Activated T-cell treated with anti-CD3 and anti-CD28 coated beads, Interleukin-2, amount 50 U/mL, for 4 hours (primary cell): Measurements from ENCODE around the gene ANKZF1. TPM values are rescaled to one million over a fixed set of nuclear protein-coding genes. Genes with fewer than 3 reads are reported as not detected.
"Not testable (repeated sequence)": the region's sequence is repeated elsewhere in the genome, so short reads cannot be mapped to it uniquely, and the experiment has no call there.

ENCODE experiments used
- ATAC-seq, 2 donors: fragments of 200-7000 bp; cut with Tn5 transposase; one replicate each; pipeline ENCODE4 v1.10.0; 2021
- DNase-seq: peaks from one replicate; pipeline ENCODE4 v3.0.0-alpha.2; 2020
- H3K27me3 Mint-ChIP-seq: one replicate; pipeline ENCODE4 v1.8.0; 2021; ENCODE audit warnings: low read depth, mixed read lengths
- H3K36me3 Mint-ChIP-seq: one replicate; pipeline ENCODE4 v1.8.0; 2022; ENCODE audit warnings: mixed read lengths; ENCODE audit not compliant: insufficient read depth
- H3K4me1 Mint-ChIP-seq: one replicate; pipeline ENCODE4 v1.8.0; 2021; ENCODE audit warnings: low read depth, mixed read lengths
- H3K4me3 Mint-ChIP-seq: one replicate; pipeline ENCODE4 v1.8.0; 2021; ENCODE audit warnings: mild to moderate bottlenecking, moderate library complexity, mixed read lengths
- H3K9me3 Mint-ChIP-seq: one replicate; pipeline ENCODE4 v1.8.0; 2021; ENCODE audit warnings: mixed read lengths
- total RNA-seq, 3 donors: library from RNA; stranded (reverse); gene quantifications; one replicate each; pipeline ENCODE4 v1.2.1, GENCODE V29; 2021

The ANKZF1 gene
- total RNA-seq, 3 donors from 2014 or later: 40.8 to 52.1 (median 45.5) TPM

DNA sequence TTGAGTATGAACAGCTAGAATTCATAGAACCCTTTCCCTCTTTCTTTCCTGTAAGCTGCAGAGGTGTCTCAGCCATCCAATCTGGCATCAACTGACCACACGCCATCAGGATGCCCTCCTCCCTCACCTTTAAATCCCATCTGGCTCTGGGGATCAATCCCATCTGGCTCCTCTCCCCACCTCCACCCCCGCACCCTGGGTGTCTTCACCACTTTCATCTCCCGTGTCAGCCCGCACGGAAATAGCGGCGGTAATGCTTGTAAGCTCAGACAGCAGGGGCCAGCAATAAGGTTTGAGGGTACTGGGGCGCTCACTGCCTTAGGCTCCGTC, 22.9 kb downstream of the ANKZF1 start:
- DNase-seq (peak; percentile 34), ATAC-seq (no peak)
- no peaks in the 10 kb centered on the region for H3K9me3 Mint-ChIP-seq
- peak overlapping the region; percentile 86 for H3K4me3 Mint-ChIP-seq
- H3K27me3 Mint-ChIP-seq: no peaks in the 10 kb centered on the region
- H3K36me3 Mint-ChIP-seq: peaks cover 30% of the 10 kb centered on the region
- peaks cover 64% of the 10 kb centered on the region for H3K4me1 Mint-ChIP-seq

DNA sequence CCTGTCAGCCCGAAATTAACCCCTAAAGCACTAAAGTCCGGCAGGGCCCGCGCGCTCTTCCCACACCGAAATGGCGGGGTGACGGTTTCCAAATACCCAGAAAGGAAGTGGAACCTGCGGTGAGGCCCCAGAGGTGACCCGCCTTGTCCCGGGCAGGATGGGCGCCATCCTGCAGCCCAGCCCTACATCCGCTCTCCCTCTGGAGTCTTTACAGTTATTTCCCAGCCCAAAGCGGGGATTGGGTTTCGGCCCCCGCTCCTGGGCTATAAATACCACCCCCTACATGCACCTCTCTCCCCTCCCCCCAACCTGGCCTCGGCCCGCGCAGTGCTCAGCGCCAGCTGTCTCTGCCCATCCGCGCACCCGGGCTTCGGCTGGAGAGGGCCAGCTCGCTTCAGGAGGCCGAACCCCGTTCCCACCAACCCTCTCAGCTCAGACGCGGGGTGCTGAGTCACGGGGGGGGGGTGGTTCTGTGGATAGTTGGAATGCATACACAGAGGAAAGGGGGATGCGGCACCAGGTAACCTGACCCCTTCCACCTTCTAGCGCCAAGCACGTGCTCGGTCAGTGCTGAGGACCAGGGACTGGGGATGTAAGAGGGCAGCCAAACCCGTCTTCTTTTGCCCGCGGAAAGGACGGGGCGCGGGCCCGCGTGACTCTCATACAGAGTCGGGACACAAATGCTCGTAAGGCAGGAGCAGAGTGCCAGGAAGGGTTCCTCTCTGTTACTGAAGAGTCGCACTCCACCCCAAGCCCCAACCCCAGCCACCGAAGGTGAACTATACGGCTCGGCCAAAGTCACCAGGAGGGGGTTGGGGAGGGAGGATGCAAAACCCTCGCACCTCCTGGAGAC, 23.5 kb downstream of the ANKZF1 start, which contains the start of gene TUBA4B:
Gene TUBA4B (plus strand): TSS at position 344 of the 853 bp plus-strand sequence. CDS start 165 bp downstream, at position 509.
- H3K27me3 Mint-ChIP-seq: no peaks in the 10 kb centered on the region
- H3K9me3 Mint-ChIP-seq: no peaks in the 10 kb centered on the region
- DNase-seq (peak; percentile 36), ATAC-seq (peak; percentile 15 to 16)
- H3K36me3 Mint-ChIP-seq: peaks cover 29% of the 10 kb centered on the region
- peaks cover 59% of the 10 kb centered on the region for H3K4me1 Mint-ChIP-seq
- peak within 1 kb of the TSS; percentile 86 for H3K4me3 Mint-ChIP-seq

DNA sequence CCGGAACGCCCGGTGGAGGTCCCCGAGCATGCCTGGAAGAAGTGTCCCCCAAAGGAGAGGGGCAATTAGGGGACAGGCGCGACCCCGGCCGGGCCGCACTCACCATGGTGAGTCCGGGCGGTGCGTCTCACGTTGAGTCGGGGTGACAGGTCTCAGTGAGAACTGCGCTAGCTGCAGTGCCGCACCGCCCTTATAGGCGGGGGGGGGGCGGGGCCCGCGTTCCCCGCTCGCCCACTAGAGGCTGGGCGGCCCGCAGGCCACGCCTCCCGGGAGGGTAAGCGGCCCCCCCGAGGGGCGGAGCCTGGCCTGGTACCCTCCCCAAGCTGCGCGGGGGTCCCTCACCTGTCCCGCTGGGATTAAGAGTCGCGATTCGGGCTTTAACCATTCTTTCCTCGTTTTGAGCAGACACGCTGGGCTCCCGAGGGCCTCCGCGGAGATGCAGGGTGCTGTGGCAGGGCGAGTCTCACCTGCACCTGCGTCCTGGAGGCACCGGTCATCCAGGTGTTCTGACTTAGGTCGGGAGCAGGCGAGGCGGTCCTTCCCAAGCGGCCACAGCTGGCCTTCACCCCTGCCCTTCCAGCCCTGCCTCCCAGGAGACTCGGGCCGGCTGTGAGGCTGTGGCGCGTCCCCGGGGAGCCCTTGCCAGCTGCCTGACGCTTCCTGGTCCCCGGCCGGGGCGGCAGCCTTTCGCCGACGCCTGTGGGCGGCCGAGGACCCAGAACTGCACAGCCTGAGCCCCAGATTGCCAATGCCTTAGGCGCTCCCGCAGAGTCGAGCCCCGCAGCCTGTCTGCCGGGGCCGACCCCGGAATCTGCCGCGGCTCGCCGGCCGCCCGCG, 24.4 kb downstream of the ANKZF1 start, which contains the start of gene TUBA4A:
Gene TUBA4A (minus strand): TSS at position 166 of the 837 bp plus-strand sequence. CDS start 60 bp downstream, at position 106.
- ATAC-seq: peak; percentile 78 to 82
- H3K36me3 Mint-ChIP-seq: peaks cover 23% of the 10 kb centered on the region
- peak; percentile 89 for DNase-seq
- peak within 1 kb of the TSS; percentile 86 for H3K4me3 Mint-ChIP-seq
- H3K27me3 Mint-ChIP-seq: no peaks in the 10 kb centered on the region
- H3K4me1 Mint-ChIP-seq: peaks cover 50% of the 10 kb centered on the region
- H3K9me3 Mint-ChIP-seq: no peaks in the 10 kb centered on the region

DNA sequence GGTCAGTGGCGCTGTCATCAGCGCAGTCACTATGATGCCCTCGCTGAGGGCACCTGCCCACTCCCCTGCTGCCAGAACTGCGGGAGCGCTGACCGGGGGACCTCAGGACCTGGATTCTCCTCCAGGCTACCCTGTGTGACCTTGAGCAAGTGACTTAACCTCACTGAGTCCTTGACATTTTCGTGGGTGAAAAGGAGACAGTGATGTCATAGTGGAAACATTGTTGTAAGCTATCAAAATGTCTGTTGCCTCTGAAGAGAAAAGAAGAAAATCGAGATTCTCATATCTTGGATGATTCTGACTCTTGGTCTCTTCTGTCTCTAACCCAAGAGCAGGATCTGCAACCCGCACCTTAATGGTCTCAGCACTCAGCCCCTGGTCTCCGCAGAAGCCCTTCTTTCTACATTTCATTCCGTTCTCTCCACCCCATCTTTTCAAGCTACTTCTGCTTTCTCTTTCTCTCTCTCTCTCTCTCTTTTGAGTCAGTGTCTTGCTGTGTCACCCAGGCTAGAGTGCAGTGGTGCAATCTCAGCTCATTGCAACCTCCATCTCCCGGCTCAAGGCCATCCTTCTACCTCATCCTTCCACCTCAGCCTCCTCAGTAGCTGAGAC, 25.1 kb downstream of the ANKZF1 start:
- H3K4me3 Mint-ChIP-seq: peak overlapping the region; percentile 86
- DNase-seq: peak; percentile 37
- no peaks in the 10 kb centered on the region for H3K27me3 Mint-ChIP-seq
- ATAC-seq: peak; percentile 51 to 60
- peaks cover 20% of the 10 kb centered on the region for H3K36me3 Mint-ChIP-seq
- H3K9me3 Mint-ChIP-seq: no peaks in the 10 kb centered on the region
- peaks cover 43% of the 10 kb centered on the region for H3K4me1 Mint-ChIP-seq

DNA sequence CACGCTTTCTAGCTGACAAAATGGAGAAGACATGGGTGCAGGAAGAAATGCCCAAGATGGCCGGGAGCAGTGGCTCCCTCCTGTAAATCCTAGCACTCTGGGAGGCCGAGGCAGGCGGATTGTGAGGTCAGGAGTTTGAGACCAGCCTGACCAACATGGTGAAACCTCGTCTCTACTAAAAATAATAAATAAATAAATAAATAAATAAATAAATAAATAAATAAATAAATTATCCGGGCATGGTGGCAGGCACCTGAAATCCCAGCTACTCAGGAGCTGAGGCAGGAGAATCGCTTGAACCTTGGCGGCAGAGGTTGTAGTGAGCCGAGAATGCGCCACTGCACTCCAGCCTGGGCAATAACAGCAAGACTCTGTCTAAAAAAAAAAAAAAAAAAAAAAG, 29.3 kb downstream of the ANKZF1 start:
- not testable (repeated sequence) for DNase-seq, H3K27me3 Mint-ChIP-seq, H3K9me3 Mint-ChIP-seq, H3K4me3 Mint-ChIP-seq, H3K36me3 Mint-ChIP-seq, ATAC-seq
- peaks cover 14% of the 10 kb centered on the region for H3K4me1 Mint-ChIP-seq

DNA sequence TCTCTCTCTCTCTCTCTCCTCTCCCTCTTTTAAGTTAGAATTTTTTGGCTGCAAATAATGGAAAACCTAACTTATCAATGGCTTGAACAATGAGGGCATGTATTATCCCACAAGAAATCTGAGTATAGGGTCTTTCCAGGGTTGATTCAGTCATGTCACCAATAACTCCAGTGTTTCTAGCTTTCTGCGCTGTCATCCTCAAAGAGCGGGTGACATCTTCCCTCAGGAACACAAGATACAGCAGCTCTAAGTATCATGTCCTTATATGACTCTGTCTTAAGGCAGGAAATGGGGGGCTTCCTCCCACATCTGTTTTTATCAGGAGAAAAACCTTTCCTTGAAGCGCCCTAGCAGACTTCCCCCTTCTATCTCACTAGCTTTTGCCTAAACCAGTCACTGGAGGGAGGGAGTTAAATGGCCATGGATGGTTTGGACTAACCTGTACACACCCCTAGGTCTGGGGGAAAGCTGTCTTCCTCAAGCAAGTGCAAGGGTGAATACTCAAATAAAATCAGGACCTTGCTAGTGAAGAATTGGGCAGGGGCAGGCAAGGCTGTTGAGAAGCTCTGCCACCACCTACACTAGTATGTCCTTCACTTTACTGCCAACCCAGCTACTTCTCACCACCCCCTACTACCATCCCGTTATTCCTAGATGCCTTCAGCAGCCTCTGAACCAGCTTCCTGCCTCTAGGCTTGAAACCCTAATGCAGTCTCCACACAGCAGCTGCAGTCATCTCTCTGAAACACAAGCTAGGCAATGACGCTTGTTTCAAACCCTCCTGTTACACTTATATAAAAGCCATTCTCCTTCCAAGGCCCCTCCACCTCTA, 31.6 kb downstream of the ANKZF1 start:
- ATAC-seq (no peak), DNase-seq (no peak)
- Mint-ChIP-seq H3K9me3 (no peaks in the 10 kb centered on the region), H3K4me3 (no peak overlapping the region), H3K36me3 (no peaks in the 10 kb centered on the region), H3K27me3 (no peaks in the 10 kb centered on the region), H3K4me1 (no peaks in the 10 kb centered on the region)

DNA sequence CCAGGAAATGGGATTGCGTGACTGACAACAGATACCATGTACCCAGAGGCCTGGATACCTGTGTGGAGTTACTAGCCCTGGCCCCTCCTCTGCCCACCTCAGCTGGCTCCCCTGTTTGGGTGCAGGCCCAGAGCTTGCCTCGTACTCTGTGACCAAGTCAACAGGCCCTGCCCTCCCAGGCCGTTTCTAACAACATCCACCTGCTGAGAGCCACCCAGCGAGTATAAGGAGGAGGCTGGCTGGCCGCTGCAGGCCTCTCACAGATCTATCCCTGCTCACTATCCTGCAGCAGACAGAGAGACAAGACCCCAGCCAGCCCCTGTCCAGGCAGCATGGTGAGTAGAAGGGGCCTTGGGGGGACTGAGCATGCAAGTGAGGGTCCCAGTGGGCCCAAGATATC, 36.6 kb downstream of the ANKZF1 start:
- H3K27me3 Mint-ChIP-seq: no peaks in the 10 kb centered on the region

DNA sequence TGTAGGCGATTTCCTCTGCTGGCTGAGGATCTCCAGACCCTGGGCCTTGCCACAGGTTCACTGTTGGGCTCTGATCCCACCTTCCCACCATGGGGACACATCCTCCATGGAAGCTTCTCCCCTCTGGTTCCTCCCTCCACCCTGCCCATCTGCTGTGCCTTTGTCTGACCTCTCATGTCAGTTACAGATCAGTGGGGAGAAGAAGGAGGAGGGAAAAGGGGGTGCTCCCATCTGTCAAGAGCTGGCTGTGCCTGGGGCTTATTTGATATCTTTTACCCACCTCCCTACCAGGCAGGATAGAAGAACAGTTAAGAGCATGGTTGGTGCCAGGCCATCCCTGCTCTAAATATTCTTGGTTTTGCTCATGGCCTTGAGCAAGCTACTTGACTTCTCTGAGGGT, 37.3 kb downstream of the ANKZF1 start:
- no peaks in the 10 kb centered on the region for H3K9me3 Mint-ChIP-seq

More for the DNA sequence above, 36.6 kb downstream of the ANKZF1 start:
- ATAC-seq (no peak), DNase-seq (no peak)
- Mint-ChIP-seq H3K4me3 (no peak overlapping the region), H3K36me3 (no peaks in the 10 kb centered on the region), H3K4me1 (no peaks in the 10 kb centered on the region), H3K9me3 (no peaks in the 10 kb centered on the region)

DNA sequence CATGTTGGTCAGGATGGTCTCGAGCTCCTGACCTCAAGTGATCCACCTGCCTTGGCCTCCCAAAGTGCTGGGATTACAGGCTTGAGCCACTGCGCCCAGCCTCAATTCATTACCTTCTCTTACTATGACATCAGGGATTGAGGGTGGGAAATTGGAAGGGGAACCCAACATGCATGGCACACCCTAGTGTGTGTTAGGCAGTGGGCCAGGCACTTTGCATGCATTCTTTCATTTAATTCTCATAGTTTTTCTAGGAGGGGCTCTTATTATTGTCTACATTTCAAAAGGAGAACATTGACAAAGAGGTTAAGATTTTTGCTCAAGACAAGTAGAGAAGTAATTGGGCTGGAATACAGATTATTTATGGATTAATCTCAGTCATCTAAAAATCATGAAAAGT, 38.7 kb downstream of the ANKZF1 start:
- no peak for ATAC-seq
- Mint-ChIP-seq H3K27me3 (no peaks in the 10 kb centered on the region), H3K4me3 (no peak overlapping the region), H3K9me3 (no peaks in the 10 kb centered on the region), H3K4me1 (no peaks in the 10 kb centered on the region), H3K36me3 (no peaks in the 10 kb centered on the region)
- no peak for DNase-seq

More for the DNA sequence above, 37.3 kb downstream of the ANKZF1 start:
- Mint-ChIP-seq H3K27me3 (no peaks in the 10 kb centered on the region), H3K36me3 (no peaks in the 10 kb centered on the region), H3K4me1 (no peaks in the 10 kb centered on the region), H3K4me3 (no peak overlapping the region)
- no peak for DNase-seq
- ATAC-seq: no peak

DNA sequence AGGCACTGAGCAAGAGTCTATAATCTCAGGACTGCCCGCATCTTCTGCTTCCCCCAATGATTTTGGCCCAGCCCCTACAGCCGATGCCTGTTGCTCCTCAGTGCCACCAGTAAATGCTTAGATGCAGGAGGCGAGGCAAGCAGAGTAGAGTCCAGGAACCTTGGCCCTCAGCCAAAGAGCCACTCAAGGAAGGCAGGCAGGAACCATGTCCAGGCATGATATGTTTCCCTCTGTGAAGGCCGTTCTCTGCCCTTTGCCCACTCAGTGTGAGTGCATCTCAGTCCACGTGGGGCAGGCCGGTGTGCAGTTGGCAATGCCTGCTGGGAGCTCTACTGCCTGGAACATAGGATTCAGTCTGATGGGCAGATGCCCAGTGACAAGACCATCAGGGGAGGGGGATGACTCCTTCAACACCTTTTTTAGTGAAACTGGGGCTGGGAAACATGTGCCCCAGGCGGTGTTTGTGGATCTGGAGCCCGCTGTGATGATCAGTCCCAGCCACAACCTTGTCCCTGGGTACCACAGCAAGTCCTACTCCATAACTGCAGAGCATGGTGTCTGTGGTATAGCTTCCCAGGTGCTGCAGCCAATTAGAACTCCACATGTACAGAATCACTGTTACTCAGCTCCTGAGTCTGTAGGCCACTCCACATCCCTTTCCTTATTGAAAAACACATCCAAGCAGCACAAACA, 39.9 kb downstream of the ANKZF1 start:
- ATAC-seq (no peak), DNase-seq (no peak)
- Mint-ChIP-seq H3K9me3 (no peaks in the 10 kb centered on the region), H3K4me3 (no peak overlapping the region), H3K27me3 (no peaks in the 10 kb centered on the region), H3K36me3 (no peaks in the 10 kb centered on the region), H3K4me1 (no peaks in the 10 kb centered on the region)

DNA sequence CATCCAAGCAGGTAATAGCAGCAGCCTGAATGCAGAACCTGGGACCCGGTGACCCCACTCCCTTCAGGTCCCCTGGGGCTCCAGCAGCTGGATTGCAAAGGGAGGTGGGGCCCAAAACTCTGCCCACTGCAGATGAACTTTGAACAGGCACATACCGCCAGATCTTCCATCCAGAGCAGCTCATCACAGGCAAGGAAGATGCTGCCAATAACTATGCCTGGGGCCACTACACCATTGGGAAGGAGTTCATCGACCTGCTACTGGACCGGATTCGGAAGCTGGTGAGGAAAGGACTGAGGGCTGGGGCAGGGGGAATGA, 40.4 kb downstream of the ANKZF1 start:
- H3K27me3 Mint-ChIP-seq: no peaks in the 10 kb centered on the region
- ATAC-seq (no peak), DNase-seq (no peak)
- no peaks in the 10 kb centered on the region for H3K9me3 Mint-ChIP-seq
- no peaks in the 10 kb centered on the region for H3K36me3 Mint-ChIP-seq
- H3K4me3 Mint-ChIP-seq: no peak overlapping the region
- no peaks in the 10 kb centered on the region for H3K4me1 Mint-ChIP-seq

DNA sequence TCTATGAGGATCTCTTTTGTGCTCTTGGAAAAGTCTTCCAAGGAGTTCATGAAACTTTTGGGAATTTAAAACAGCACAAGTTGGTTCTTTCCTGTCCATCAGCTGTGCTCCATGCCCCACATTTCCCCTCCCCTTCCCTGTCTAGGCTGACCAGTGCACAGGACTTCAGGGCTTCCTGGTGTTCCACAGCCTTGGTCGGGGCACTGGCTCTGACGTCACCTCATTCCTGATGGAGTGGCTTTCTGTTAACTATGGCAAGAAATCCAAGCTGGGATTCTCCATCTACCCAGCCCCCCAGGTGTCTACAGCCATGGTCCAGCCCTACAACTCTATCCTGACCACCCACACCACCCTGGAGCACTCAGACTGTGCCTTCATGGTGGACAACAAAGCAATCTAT, 41.4 kb downstream of the ANKZF1 start:
- no peak for ATAC-seq
- Mint-ChIP-seq H3K27me3 (no peaks in the 10 kb centered on the region), H3K9me3 (no peaks in the 10 kb centered on the region), H3K4me1 (no peaks in the 10 kb centered on the region), H3K36me3 (no peaks in the 10 kb centered on the region), H3K4me3 (no peak overlapping the region)
- no peak for DNase-seq

DNA sequence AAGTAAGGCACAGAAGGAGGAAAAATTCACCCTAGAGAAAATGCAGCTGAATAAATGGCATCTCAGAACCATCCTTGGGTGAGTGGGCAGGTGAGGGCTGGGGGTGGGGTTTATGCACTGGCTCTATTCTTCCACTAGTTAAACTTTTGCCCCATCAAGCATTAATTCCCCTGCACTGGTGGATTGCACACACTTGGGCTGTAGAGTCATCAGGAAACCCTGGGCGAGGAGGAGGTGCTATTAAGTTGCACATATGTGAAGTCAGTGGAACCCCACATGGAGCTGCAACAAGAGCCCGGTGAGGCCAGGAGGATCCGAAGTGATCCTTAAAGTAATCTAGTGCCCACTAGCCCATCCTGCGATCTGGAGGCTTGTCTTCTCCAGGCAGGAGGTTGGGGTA, 42.8 kb downstream of the ANKZF1 start:
- H3K4me3 Mint-ChIP-seq: no peak overlapping the region
- ATAC-seq: no peak
- H3K9me3 Mint-ChIP-seq: no peaks in the 10 kb centered on the region
- DNase-seq: no peak
- peaks cover 3% of the 10 kb centered on the region for H3K4me1 Mint-ChIP-seq
- H3K27me3 Mint-ChIP-seq: no peaks in the 10 kb centered on the region
- H3K36me3 Mint-ChIP-seq: no peaks in the 10 kb centered on the region
